Progenitor cell of endocrine pancreas (in vitro differentiated cells): ENCODE measurements around the gene NPIPB2. TPM values are rescaled to one million over a fixed set of nuclear protein-coding genes. Genes with fewer than 3 reads are reported as not detected.
"Not testable (repeated sequence)": the region's sequence is repeated elsewhere in the genome, so short reads cannot be mapped to it uniquely, and the experiment has no call there.

Experiments
- DNase-seq: peaks from one replicate; pipeline ENCODE4 v3.0.0; 2021; ENCODE audit warnings: low spot score; ENCODE audit not compliant: unreplicated experiment
- H3K27ac Mint-ChIP-seq: 2 replicates; pipeline ENCODE4 v1.8.0; 2021; ENCODE audit warnings: mild to moderate bottlenecking, moderate library complexity, mixed read lengths
- H3K27me3 Mint-ChIP-seq: 2 replicates; pipeline ENCODE4 v1.8.0; 2021; ENCODE audit warnings: mixed read lengths
- H3K36me3 Mint-ChIP-seq: 2 replicates; pipeline ENCODE4 v1.8.0; 2022; ENCODE audit warnings: mixed read lengths; ENCODE audit not compliant: insufficient read depth
- H3K4me1 Mint-ChIP-seq: 2 replicates; pipeline ENCODE4 v1.8.0; 2021; ENCODE audit warnings: low read depth, mixed read lengths
- H3K4me3 Mint-ChIP-seq: 2 replicates; pipeline ENCODE4 v1.8.0; 2021; ENCODE audit warnings: low read depth, mild to moderate bottlenecking, moderate library complexity, mixed read lengths
- H3K9me3 Mint-ChIP-seq: 2 replicates; pipeline ENCODE4 v1.8.0; 2021; ENCODE audit warnings: low read depth, mixed read lengths
- CTCF ChIP-seq: fragments of 200-600 bp; sonication (generic); IDR thresholded peaks from one replicate; pipeline ENCODE4 v1.5.0; 2021; ENCODE audit warnings: antibody characterized with exemption, mild to moderate bottlenecking; ENCODE audit not compliant: unreplicated experiment
- total RNA-seq: library from RNA; stranded (reverse); gene quantifications from 2 replicates; pipeline ENCODE4 v1.2.1, GENCODE V29; 2021

The NPIPB2 gene
- total RNA-seq, 1 donor from 2014 or later: 16.6 TPM

- Mint-ChIP-seq H3K27me3 (no peaks in the 10 kb centered on the region), H3K4me1 (no peaks in the 10 kb centered on the region), H3K4me3 (no peak overlapping the region), H3K27ac (no peak overlapping the region), H3K9me3 (no peaks in the 10 kb centered on the region), H3K36me3 (no peaks in the 10 kb centered on the region)
- no peak for TF ChIP-seq CTCF
- no peak for DNase-seq
Observed at GRCh38 chr16:11956558-11956957, 14.7 kb upstream of the NPIPB2 start.

GRCh38 chr16:11955713-11956123, 13.9 kb upstream of the NPIPB2 start:
- DNase-seq: no peak
- H3K4me1 Mint-ChIP-seq: no peaks in the 10 kb centered on the region
- H3K27me3 Mint-ChIP-seq: no peaks in the 10 kb centered on the region
- H3K27ac Mint-ChIP-seq: no peak overlapping the region
- H3K36me3 Mint-ChIP-seq: no peaks in the 10 kb centered on the region
- H3K9me3 Mint-ChIP-seq: no peaks in the 10 kb centered on the region
- no peak overlapping the region for H3K4me3 Mint-ChIP-seq
- TF ChIP-seq CTCF: no peak

- H3K4me1 Mint-ChIP-seq, H3K9me3 Mint-ChIP-seq, H3K27me3 Mint-ChIP-seq, H3K36me3 Mint-ChIP-seq, H3K4me3 Mint-ChIP-seq, H3K27ac Mint-ChIP-seq, DNase-seq: not testable (repeated sequence)
Observed at GRCh38 chr16:11953576-11953975, 11.7 kb upstream of the NPIPB2 start.

- TF ChIP-seq CTCF: no peak
- Mint-ChIP-seq H3K36me3 (no peaks in the 10 kb centered on the region), H3K4me1 (peaks cover 2% of the 10 kb centered on the region), H3K27ac (no peak overlapping the region), H3K27me3 (no peaks in the 10 kb centered on the region), H3K9me3 (no peaks in the 10 kb centered on the region), H3K4me3 (no peak overlapping the region)
- DNase-seq: no peak
Observed at GRCh38 chr16:11950388-11950787, 8.5 kb upstream of the NPIPB2 start.

GRCh38 chr16:11949527-11949926, 7.7 kb upstream of the NPIPB2 start:
- TF ChIP-seq CTCF: peak; percentile 55
- DNase-seq: no peak
- no peaks in the 10 kb centered on the region for H3K9me3 Mint-ChIP-seq
- H3K4me3 Mint-ChIP-seq: no peak overlapping the region
- no peaks in the 10 kb centered on the region for H3K36me3 Mint-ChIP-seq
- no peak overlapping the region for H3K27ac Mint-ChIP-seq
- no peaks in the 10 kb centered on the region for H3K27me3 Mint-ChIP-seq
- H3K4me1 Mint-ChIP-seq: peaks cover 2% of the 10 kb centered on the region

- TF ChIP-seq CTCF: no peak
- H3K9me3 Mint-ChIP-seq: no peaks in the 10 kb centered on the region
- H3K27ac Mint-ChIP-seq: no peak overlapping the region
- H3K4me3 Mint-ChIP-seq: no peak overlapping the region
- H3K27me3 Mint-ChIP-seq: no peaks in the 10 kb centered on the region
- no peaks in the 10 kb centered on the region for H3K36me3 Mint-ChIP-seq
- H3K4me1 Mint-ChIP-seq: peaks cover 2% of the 10 kb centered on the region
- no peak for DNase-seq
Observed at GRCh38 chr16:11948819-11949218, 7.0 kb upstream of the NPIPB2 start.
